Astrocyte of the cerebellum (primary cell): Measurements from ENCODE around the gene RAB17.
A peak's percentile ranks its signal among the peaks of the same experiment; 100 is the strongest.

ENCODE experiments used
- DNase-seq: peaks from one replicate; pipeline ENCODE4 v3.0.0-alpha.2; 2011; ENCODE audit warnings: low read depth
- H3K4me3 ChIP-seq: 2 replicates; pipeline ENCODE4 v1.5.1; 2011; ENCODE audit warnings: mild to moderate bottlenecking, low read depth, low read length, moderate library complexity
- CTCF ChIP-seq: IDR thresholded peaks from 2 replicates; pipeline ENCODE4 v1.5.1; 2012; ENCODE audit warnings: low read length, low read depth, moderate library complexity, mild to moderate bottlenecking; ENCODE audit errors: missing control alignments
- in situ Hi-C: cut with HindIII; loops from 2 replicates; pipeline ENCODE4 v1.10.0; 2017; ENCODE audit warnings: low sequenced_read_pairs

RAB17 gene

GRCh38 chr2:237546040-237546875, 44.3 kb downstream of the RAB17 start:
- TF ChIP-seq CTCF = no peak
- in situ Hi-C loops = no loop called here

GRCh38 chr2:237542001-237542704, 48.4 kb downstream of the RAB17 start:
- no peak for TF ChIP-seq CTCF
- in situ Hi-C loops = no loop called here
- DNase-seq = no peak

More at GRCh38 chr2:237546040-237546875, 44.3 kb downstream of the RAB17 start:
- H3K4me3 ChIP-seq = no peak overlapping the region
- no peak for DNase-seq

GRCh38 chr2:237541243-237541642, 49.3 kb downstream of the RAB17 start:
- in situ Hi-C loops = no loop called here
- no peak for DNase-seq
- H3K4me3 ChIP-seq = no peak overlapping the region
- no peak for TF ChIP-seq CTCF

More at GRCh38 chr2:237542001-237542704, 48.4 kb downstream of the RAB17 start:
- H3K4me3 ChIP-seq = no peak overlapping the region

- TF ChIP-seq CTCF = no peak
- DNase-seq = peak; percentile 5
- in situ Hi-C loops = no loop called here
- H3K4me3 ChIP-seq = no peak overlapping the region
Measured at GRCh38 chr2:237540823-237541222, 49.7 kb downstream of the RAB17 start.

- H3K4me3 ChIP-seq = no peak overlapping the region
- in situ Hi-C loops = no loop called here
- TF ChIP-seq CTCF = no peak
- DNase-seq = no peak
Measured at GRCh38 chr2:237540223-237540775, 50.2 kb downstream of the RAB17 start.

GRCh38 chr2:237539681-237540080, 50.9 kb downstream of the RAB17 start:
- DNase-seq = no peak
- in situ Hi-C loops = no loop called here
- no peak overlapping the region for H3K4me3 ChIP-seq
- no peak for TF ChIP-seq CTCF
